ENCODE measurements around the gene FOXC1.

Gene FOXC1

DNA sequence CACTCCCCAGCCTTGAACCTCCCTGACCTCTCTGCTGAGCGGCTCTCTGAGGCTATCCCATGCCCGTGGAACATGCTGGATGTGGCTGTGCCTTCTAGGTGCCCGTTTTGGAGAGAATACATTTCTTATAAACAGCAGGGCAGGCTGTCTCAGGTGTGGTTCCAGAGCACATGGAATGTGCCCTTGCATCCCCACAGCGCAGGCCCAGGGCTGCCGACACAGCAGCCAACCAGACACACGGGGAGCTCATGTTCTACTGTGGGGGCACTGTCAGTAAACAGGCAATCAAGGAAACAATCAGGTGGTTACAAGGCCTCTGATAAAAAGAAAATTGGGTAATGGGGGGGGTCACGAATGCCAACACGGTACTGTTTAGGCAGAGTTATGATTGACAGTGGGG lies 30.8 kb downstream of the FOXC1 start:
- Mint-ChIP-seq H3K27ac (no peak overlapping the region), H3K36me3 (ENCODE audit: low read depth) (no peaks in the 10 kb centered on the region), H3K4me1 (ENCODE audit: low read depth) (no peaks in the 10 kb centered on the region), H3K4me3 (no peak overlapping the region), H3K9me3 (no peaks in the 10 kb centered on the region), H3K27me3 (no peaks in the 10 kb centered on the region)
- no peak for DNase-seq

DNA sequence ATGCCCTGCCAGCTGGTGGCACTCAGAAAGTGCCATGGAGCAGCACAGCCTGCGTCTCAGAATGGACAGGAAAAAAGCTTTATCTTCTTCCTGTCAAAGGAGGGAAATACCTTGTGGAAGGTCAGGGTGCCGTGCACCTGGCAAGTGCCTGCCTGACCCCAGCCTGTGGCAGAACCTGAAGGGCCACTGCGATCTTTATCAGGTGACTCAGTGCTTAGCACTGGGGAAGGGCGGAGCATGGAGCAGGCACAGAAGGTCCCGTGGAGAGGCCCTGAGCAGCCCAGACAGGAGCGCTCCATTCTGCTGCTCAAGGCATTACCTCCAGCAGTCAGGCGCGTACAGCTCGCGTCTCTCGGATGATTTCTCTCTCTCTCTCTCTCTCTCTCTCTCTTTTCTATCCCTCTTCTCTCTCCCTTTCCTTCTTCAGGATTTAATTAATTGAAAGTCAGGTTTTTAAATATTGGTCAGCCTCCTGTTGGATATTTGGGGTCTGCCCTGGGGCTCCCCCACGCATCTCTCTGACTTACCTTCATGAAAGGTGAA lies 31.7 kb downstream of the FOXC1 start:
- Mint-ChIP-seq H3K4me3 (no peak overlapping the region), H3K27me3 (no peaks in the 10 kb centered on the region), H3K36me3 (ENCODE audit: low read depth) (no peaks in the 10 kb centered on the region), H3K27ac (no peak overlapping the region), H3K9me3 (no peaks in the 10 kb centered on the region), H3K4me1 (ENCODE audit: low read depth) (no peaks in the 10 kb centered on the region)
- no peak for DNase-seq

DNA sequence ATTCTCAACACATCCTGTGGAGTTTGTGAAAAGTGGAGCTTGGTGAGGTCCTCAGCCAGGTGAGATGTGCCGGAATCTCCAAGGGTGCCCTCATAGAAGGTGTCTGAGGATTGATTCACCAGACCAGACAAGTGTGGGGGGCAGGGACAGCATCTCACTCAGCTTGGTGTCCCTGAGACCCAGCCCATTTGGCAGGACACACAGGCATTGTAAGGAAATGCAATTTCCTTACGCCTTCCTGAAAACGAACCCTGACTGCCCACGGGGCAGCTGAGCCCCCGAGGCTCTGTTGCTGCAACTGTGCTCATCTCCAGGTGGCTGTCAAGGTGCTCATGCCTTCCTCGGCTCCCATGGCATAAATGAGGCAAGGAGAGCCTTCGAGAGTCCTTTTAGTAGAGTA lies 33.4 kb downstream of the FOXC1 start:
- Mint-ChIP-seq H3K4me1 (ENCODE audit: low read depth) (no peaks in the 10 kb centered on the region), H3K4me3 (no peak overlapping the region), H3K27ac (no peak overlapping the region), H3K9me3 (no peaks in the 10 kb centered on the region), H3K36me3 (ENCODE audit: low read depth) (no peaks in the 10 kb centered on the region), H3K27me3 (no peaks in the 10 kb centered on the region)
- no peak for DNase-seq

DNA sequence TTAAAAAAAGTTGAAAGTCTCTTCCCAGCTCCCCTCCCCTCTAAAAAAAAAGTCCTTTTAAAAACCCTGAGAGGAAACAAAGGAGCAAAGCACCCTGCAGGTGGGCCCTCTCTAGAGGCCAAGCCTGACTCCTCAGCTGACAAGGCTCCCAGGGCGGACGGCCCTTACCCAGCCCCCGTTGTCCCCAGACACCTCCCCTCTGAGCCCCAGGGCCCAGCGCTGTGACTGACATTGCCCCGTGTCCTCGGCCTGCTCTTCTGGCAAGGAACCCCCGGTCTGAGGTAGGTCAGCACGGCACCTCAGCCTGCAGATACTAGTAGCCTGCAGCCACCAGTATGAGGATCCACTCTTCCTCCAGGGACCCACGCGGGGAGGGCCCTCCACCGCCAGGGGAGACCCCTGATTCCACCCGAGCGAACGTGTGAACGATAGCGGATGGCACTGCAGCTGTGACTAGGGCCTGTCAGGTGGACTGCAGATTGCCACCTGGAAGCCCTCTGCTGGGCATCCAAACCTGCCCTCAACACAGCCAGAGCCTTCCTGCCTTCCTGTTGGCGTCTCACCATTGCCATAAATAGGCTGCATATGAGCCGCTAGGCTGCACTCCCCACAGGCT lies 34.2 kb downstream of the FOXC1 start:
- Mint-ChIP-seq H3K36me3 (ENCODE audit: low read depth) (no peaks in the 10 kb centered on the region), H3K4me3 (no peak overlapping the region), H3K27me3 (no peaks in the 10 kb centered on the region), H3K27ac (no peak overlapping the region), H3K4me1 (ENCODE audit: low read depth) (no peaks in the 10 kb centered on the region), H3K9me3 (no peaks in the 10 kb centered on the region)
- DNase-seq: no peak

DNA sequence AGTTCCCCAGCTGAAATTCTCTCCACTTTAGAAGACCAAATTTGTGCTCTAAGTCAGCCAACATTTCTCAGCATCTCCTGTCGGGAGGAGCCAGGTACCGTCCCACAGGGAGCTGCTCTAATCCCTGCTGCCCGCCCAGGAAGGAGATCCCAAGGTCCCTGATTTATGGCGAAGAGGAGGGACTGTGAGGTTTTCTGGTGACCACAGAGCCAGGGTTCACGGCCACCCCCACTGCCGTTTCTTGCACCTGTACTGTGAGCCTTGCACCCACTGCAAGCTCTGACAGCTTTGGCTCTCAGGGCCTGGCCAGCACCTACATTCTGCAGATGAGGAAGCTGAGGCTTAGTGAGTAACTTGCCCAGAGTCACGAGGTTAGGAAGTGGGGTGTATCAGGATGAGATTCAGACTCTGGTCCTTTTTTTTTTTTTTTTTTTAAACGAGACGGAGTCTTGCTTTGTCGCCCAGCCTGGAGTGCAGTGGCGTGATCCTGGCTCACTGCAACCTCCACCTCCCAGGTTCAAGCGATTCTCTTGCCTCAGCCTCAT lies 34.9 kb downstream of the FOXC1 start:
- no peak for DNase-seq
- Mint-ChIP-seq H3K9me3 (no peaks in the 10 kb centered on the region), H3K27ac (no peak overlapping the region), H3K36me3 (ENCODE audit: low read depth) (no peaks in the 10 kb centered on the region), H3K27me3 (no peaks in the 10 kb centered on the region), H3K4me3 (no peak overlapping the region), H3K4me1 (ENCODE audit: low read depth) (no peaks in the 10 kb centered on the region)

DNA sequence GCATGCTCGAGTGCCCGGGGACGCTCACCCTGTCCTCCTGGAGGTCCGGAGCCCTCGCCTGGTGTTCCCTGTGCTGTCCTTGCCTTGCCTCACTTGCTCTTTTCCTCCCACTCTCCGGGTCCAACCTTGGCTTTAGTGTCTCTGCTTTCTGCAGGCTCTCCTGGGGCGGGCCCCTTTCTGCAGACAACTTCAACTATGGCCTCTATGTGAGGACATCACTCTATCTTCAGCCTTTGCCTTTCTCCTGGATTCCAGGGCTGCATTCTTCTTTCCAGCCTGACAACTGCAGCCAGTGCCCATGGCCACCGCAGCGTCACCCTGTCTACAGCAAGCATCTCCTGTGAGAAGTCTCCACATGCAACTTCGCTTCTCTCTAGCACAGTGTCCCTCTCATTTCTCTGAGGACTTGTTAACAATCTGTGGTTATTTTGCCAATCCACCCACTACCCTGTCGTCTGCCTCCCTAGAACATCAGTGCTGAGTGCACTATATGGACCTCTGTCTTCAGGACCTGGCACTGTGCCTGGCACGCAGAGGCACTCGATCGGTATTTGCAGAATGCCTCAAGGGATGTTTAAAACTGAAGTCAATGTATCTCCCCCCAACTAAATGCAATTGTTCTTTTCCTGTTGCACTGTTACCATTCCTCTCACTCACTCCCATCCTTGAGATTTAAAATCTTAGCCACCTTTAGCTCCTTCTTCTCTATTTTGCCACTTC lies 35.9 kb downstream of the FOXC1 start:
- Mint-ChIP-seq H3K36me3 (ENCODE audit: low read depth) (no peaks in the 10 kb centered on the region), H3K27ac (no peak overlapping the region), H3K9me3 (no peaks in the 10 kb centered on the region), H3K4me1 (ENCODE audit: low read depth) (no peaks in the 10 kb centered on the region), H3K4me3 (no peak overlapping the region), H3K27me3 (no peaks in the 10 kb centered on the region)
- DNase-seq: no peak

DNA sequence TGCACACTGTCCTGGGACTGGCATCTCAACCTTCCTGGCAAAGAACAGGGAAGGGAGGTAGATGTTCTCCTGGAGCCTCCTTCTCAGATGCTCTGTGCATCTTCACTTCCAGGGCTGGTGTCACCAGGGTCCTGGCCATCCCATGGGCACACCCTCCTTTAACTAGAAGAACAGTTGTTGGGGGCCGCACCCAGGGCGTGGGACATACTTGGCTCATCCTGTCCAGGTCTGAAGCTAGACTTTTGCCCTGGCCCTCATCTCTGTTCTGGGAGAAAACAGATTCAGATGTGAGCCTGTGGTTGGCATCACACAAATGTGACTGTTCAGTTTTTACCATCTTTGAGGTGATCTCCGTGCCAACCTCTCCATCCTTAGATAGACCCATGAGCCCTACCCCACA lies 41.6 kb downstream of the FOXC1 start:
- Mint-ChIP-seq H3K27ac (no peak overlapping the region), H3K27me3 (no peaks in the 10 kb centered on the region)

DNA sequence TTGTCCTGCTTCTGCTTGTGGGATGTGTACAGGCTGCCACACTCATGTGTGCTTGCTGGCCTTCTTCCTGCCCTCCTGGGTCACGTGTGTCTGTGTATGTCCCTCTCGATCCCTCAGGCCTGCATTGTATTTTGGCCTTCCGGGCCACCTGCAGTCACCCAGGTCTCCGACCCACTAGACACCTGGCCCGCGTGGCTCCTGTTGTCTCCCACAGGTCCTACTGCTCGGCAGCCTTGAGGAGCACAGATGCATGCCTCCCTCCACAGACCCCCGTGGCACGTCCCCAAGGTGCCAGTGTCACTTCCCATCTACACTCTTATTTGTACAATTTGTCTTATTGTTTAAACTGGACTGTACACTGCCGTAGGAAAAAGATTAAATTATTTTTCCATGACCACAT lies 43.1 kb downstream of the FOXC1 start:
- Mint-ChIP-seq H3K4me1 (ENCODE audit: low read depth) (no peaks in the 10 kb centered on the region), H3K27me3 (no peaks in the 10 kb centered on the region), H3K9me3 (no peaks in the 10 kb centered on the region), H3K4me3 (no peak overlapping the region), H3K27ac (no peak overlapping the region), H3K36me3 (ENCODE audit: low read depth) (peaks cover 2% of the 10 kb centered on the region)
- no peak for DNase-seq

More for the DNA sequence above, 41.6 kb downstream of the FOXC1 start:
- no peaks in the 10 kb centered on the region for H3K36me3 Mint-ChIP-seq (ENCODE audit: low read depth)
- no peak for DNase-seq
- no peaks in the 10 kb centered on the region for H3K9me3 Mint-ChIP-seq
- no peaks in the 10 kb centered on the region for H3K4me1 Mint-ChIP-seq (ENCODE audit: low read depth)
- no peak overlapping the region for H3K4me3 Mint-ChIP-seq

DNA sequence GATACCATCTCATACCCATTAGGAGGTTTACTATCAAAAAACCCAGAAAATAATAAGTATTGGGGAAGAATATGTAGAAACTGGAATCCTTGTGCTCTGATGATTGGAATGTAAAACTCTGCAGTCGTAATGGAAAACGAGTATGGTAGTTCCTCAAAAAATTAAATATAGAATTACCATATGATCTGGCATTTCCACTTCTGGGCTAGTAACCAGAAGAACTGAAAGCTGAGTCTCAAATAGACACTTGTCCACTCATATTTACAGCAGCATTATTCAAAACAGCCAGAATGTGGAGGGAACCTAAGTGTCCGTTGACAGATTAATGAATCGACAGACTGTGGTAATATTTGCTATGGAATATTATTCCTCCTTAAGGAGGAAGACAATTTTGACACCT lies 44.3 kb downstream of the FOXC1 start:
- DNase-seq: no peak
- no peaks in the 10 kb centered on the region for H3K27me3 Mint-ChIP-seq
- H3K4me1 Mint-ChIP-seq (ENCODE audit: low read depth): no peaks in the 10 kb centered on the region
- H3K9me3 Mint-ChIP-seq: no peaks in the 10 kb centered on the region
- no peak overlapping the region for H3K4me3 Mint-ChIP-seq
- H3K36me3 Mint-ChIP-seq (ENCODE audit: low read depth): peaks cover 2% of the 10 kb centered on the region
- H3K27ac Mint-ChIP-seq: no peak overlapping the region

DNA sequence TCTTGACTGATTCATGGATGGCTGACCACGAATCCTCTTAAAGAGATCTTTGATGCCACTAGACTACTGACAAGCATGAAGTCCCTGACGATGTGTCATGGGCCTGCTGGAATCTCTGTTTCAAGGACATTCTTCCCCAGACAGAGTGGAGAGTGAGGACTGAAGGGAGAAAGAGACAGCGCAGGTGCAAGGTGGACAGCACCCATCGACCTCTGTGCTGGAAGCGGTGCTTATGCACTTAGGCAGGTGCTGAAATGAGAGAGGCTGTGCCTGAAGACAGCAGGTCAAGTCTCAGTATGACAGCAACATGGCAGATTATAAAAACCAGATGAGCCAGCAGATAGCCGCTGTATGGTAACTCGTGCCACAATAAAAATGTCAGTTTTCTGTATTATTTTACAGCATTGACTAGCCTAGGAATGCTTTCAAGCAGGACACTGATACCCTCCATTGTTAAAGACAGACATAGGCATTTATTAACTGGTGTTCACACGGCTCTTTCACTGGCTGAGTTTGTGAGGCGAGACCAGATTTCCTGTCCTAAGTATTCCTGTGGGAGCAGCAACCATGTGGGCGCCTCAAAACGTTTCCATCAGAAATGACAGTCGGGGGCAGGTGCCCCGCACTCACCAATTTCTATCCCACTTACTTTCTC lies 47.5 kb downstream of the FOXC1 start:
- DNase-seq: no peak
- no peak overlapping the region for H3K4me3 Mint-ChIP-seq
- peaks cover 2% of the 10 kb centered on the region for H3K36me3 Mint-ChIP-seq (ENCODE audit: low read depth)
- no peaks in the 10 kb centered on the region for H3K9me3 Mint-ChIP-seq
- no peaks in the 10 kb centered on the region for H3K27me3 Mint-ChIP-seq
- no peaks in the 10 kb centered on the region for H3K4me1 Mint-ChIP-seq (ENCODE audit: low read depth)
- H3K27ac Mint-ChIP-seq: no peak overlapping the region

DNA sequence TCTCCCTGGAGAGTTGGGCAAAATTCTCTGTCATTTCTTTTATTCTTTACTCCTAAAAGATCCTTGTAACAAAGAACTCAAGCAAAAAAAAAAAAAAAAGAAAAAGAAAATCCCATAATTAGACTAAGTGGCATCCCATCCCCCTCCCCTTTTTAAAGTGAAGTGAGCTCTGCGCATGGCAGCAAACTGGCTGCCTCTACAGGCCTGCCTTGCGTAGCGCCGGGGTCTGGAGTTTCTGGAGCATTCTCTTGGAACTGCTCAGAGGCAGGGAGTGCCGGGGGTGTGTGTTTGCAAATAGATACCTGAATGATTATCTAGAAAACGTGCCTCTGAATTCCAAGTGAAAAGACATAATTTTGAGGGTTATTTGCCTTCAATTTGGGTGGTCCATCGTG lies 48.1 kb downstream of the FOXC1 start:
- Mint-ChIP-seq H3K36me3 (ENCODE audit: low read depth) (peaks cover 2% of the 10 kb centered on the region), H3K4me1 (ENCODE audit: low read depth) (no peaks in the 10 kb centered on the region), H3K9me3 (no peaks in the 10 kb centered on the region), H3K27me3 (no peaks in the 10 kb centered on the region), H3K27ac (no peak overlapping the region), H3K4me3 (no peak overlapping the region)
- no peak for DNase-seq

DNA sequence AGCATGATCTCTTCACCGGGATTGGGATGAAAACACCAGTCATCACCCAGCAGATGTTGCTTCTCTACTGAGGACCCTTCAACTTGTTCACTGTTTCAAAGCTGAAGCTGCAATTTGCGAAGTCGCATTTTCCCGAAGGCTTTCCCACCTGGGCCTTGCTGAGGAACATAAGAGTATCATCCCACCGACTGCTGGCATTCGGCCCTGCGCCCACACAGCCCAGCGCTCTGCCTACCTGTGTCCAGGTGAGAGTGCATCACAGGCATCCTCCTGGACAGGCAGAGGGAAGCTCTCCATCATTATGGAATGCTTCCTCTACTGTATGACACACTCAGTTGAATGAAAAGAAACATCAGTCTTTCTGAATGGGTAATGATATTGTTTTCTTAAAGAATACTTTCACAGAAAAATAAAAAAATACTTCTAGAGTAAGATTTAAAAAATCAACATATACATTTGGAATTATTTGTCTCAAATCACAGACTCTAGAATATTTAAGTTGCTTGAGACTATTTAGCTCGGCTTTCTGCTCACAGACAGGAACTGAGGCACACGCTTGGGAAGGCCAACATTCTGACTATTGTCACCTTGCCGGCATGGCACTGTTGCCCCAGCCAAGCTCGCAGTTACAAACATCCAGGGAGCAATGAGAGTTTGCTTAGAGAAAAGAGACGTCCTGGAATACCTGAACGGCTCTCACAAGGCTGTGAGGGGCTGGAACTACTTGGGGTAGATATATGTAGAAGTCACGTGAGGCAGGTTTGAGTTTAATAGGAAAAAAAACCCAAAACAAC lies 48.7 kb downstream of the FOXC1 start:
- Mint-ChIP-seq H3K27ac (no peak overlapping the region), H3K9me3 (no peaks in the 10 kb centered on the region), H3K4me3 (no peak overlapping the region), H3K36me3 (ENCODE audit: low read depth) (peaks cover 2% of the 10 kb centered on the region), H3K4me1 (ENCODE audit: low read depth) (no peaks in the 10 kb centered on the region), H3K27me3 (no peaks in the 10 kb centered on the region)
- DNase-seq: no peak

DNA sequence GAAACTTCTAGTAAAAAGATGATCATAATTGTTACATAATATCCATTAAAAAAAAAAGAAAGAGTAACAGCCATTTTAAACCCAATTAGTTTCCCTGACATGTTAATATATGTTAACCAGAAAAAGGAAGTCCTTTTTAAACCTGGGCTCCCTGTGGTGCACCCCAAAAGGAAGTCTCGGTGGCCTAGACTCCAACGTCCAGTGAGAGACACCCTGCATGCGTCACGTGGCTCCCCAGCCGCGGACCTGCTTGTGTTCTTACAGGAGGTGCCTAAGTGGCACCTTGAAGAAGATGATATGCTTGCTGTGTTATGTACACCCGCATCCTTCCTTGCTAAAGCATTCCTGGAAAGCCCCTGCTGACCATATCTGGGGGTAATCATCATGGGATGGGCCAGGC lies 50.1 kb downstream of the FOXC1 start:
- Mint-ChIP-seq H3K27ac (no peak overlapping the region), H3K9me3 (no peaks in the 10 kb centered on the region), H3K27me3 (no peaks in the 10 kb centered on the region), H3K4me1 (ENCODE audit: low read depth) (no peaks in the 10 kb centered on the region), H3K4me3 (no peak overlapping the region), H3K36me3 (ENCODE audit: low read depth) (peaks cover 2% of the 10 kb centered on the region)
- DNase-seq: no peak

DNA sequence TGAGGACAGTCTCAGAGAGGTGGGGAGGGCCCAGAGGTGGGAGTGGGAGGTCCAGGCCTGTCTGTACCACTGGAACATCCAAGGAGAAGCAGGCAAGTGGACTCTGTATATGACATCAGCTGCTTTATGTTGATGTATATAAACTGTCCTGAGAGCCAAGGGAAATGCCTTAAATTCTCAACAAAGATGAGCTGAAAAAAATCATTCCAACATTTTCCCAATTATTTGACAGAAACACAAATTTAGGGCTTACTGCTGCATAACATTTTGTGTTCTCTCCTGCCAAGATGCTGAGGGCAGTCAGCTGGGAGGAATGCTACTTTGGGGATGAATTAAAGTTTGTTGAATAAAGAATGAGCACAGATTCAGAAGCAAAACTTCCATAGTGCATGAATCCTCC lies 52.8 kb downstream of the FOXC1 start:
- Mint-ChIP-seq H3K27ac (no peak overlapping the region), H3K4me1 (ENCODE audit: low read depth) (no peaks in the 10 kb centered on the region)
- DNase-seq: no peak

More for the DNA sequence above, 52.8 kb downstream of the FOXC1 start:
- Mint-ChIP-seq H3K36me3 (ENCODE audit: low read depth) (no peaks in the 10 kb centered on the region), H3K4me3 (no peak overlapping the region), H3K9me3 (no peaks in the 10 kb centered on the region), H3K27me3 (no peaks in the 10 kb centered on the region)

Data from activated T-cell treated with anti-CD3 and anti-CD28 coated beads, Interleukin-2, amount 50 U/mL, for 24 hours (primary cell).